Tibial nerve (tissue), 4 donors: Measurements from ENCODE around the gene CIROP. TPM values are rescaled to one million over a fixed set of nuclear protein-coding genes. Genes with fewer than 3 reads are reported as not detected.

Source experiments
- DNase-seq, 2 donors: peaks; one replicate each; pipeline ENCODE4 v3.0.0-alpha.2; 2019; ENCODE audit warnings: low spot score in 2 of 2
- H3K27ac ChIP-seq, 4 donors: fragments of 200-600 bp; sonication (generic) in 3 of 4; one replicate each; pipeline ENCODE4 v1.5.1; 2017 to 2019; ENCODE audit warnings: mild to moderate bottlenecking in 1 of 4
- H3K27me3 ChIP-seq, 2 donors: fragments of 200-600 bp; sonication (generic) in 1 of 2; one replicate each; pipeline versions ENCODE4 v1.5.1 to v1.6.0; 2017 to 2019
- H3K36me3 ChIP-seq, 3 donors: fragments of 200-600 bp; sonication (generic); one replicate each; pipeline ENCODE4 v1.5.1; 2018 to 2019
- H3K4me1 ChIP-seq, 4 donors: fragments of 200-600 bp; sonication (generic) in 3 of 4; one replicate each; pipeline ENCODE4 v1.5.1; 2017 to 2019
- H3K4me3 ChIP-seq, 4 donors: fragments of 200-600 bp; sonication (generic) in 3 of 4; one replicate each; pipeline ENCODE4 v1.5.1; 2017 to 2019; ENCODE audit warnings: mild to moderate bottlenecking in 1 of 4, moderate library complexity in 1 of 4
- H3K9me3 ChIP-seq, 4 donors: fragments of 200-600 bp; sonication (generic) in 3 of 4; one replicate each; pipeline ENCODE4 v1.5.1; 2017 to 2019
- CTCF ChIP-seq, 5 experiments: fragments of 200-600 bp in 3 of 5; fragments of 450-650 bp in 2 of 5; sonication (generic) in 3 of 5; IDR thresholded peaks; one replicate each; pipeline ENCODE4 v1.5.1; 2016 to 2019; ENCODE audit warnings: antibody characterized with exemption in 5 of 5, mild to moderate bottlenecking in 3 of 5, moderate library complexity in 2 of 5
- EP300 ChIP-seq, 2 donors: sonication (generic); formaldehyde crosslinking; IDR thresholded peaks; one replicate each; pipeline ENCODE4 v1.6.1; 2017; ENCODE audit warnings: antibody characterized with exemption in 2 of 2, mild to moderate bottlenecking in 1 of 2
- POLR2A ChIP-seq, 2 donors: fragments of 450-650 bp; IDR thresholded peaks; one replicate each; pipeline ENCODE4 v1.6.1; 2017; ENCODE audit warnings: antibody characterized with exemption in 2 of 2, mild to moderate bottlenecking in 2 of 2, moderate library complexity in 2 of 2
- WGBS, 2 donors: methylation state at CpG; one replicate each; pipeline ENCODE4 v1.1.5; 2018; 5-methylcytosine and 5-hydroxymethylcytosine counted together
- total RNA-seq, 4 donors: library from RNA; depleted of rRNA; stranded (reverse); fragments of >200 nt; gene quantifications; one replicate each; pipeline ENCODE4 v1.1.0, GENCODE V29; 2016

CIROP gene
- total RNA-seq, 4 donors from 2014 or later = not detected

- Histone ChIP-seq H3K4me3 (peak within 1 kb of the TSS; percentile 52 to 83 (median 58)), H3K9me3 (no peaks in the 10 kb centered on the region), H3K4me1 (peaks cover 0 to 27% (median 8%) of the 10 kb centered on the region in 4 donors), H3K27me3 (no peaks in the 10 kb centered on the region), H3K36me3 (peaks cover 0 to 36% (median 15%) of the 10 kb centered on the region in 3 donors), H3K27ac (peak within 1 kb of the TSS; percentile 17 to 77 (median 46))
- peak; percentile 40 to 48 for DNase-seq
- WGBS, 2 donors = 5 to 6% methylated on average over 19 to 23 of the region's 73 CpGs
- no peak for TF ChIP-seq POLR2A (IDR thresholded peaks at IDR 0.05)
- no peak for TF ChIP-seq EP300 (IDR thresholded peaks at IDR 0.05)
- no peak for TF ChIP-seq CTCF (IDR thresholded peaks at IDR 0.05)
Measured at GRCh38 chr14:23056956-23057756, 47.6 kb downstream of the CIROP start, which contains the start of gene CDH24. Gene CDH24, minus strand, starts transcription at chr14:23057520. Its CDS starts 1,787 bp downstream, at chr14:23055733.

- peaks cover 0 to 28% (median 15%) of the 10 kb centered on the region in 3 donors for H3K36me3 ChIP-seq
- peaks cover 0 to 23% (median 7%) of the 10 kb centered on the region in 4 donors for H3K4me1 ChIP-seq
- peak overlapping the region in 1 of 4 donors; percentile 6 for H3K27ac ChIP-seq
- TF ChIP-seq POLR2A (IDR thresholded peaks at IDR 0.05) = no peak
- TF ChIP-seq CTCF (IDR thresholded peaks at IDR 0.05) = peak; percentile 44 to 67 (median 54)
- TF ChIP-seq EP300 (IDR thresholded peaks at IDR 0.05) = no peak
- H3K9me3 ChIP-seq = no peaks in the 10 kb centered on the region
- H3K27me3 ChIP-seq = no peaks in the 10 kb centered on the region
- peak in 1 of 2 donors; percentile 31 for DNase-seq
- H3K4me3 ChIP-seq = peak overlapping the region in 2 of 4 donors; percentile 2 to 83
- WGBS, 2 donors = 11 to 14% methylated on average over 17 of the region's 17 CpGs
Measured at GRCh38 chr14:23056145-23056955, 48.4 kb downstream of the CIROP start.

GRCh38 chr14:23055621-23056144, 49.1 kb downstream of the CIROP start:
- no peak overlapping the region for H3K4me3 ChIP-seq
- no peak overlapping the region for H3K27ac ChIP-seq
- WGBS, 2 donors = 63 to 80% methylated on average over 4 to 5 of the region's 6 CpGs
- no peaks in the 10 kb centered on the region for H3K27me3 ChIP-seq
- H3K36me3 ChIP-seq = peaks cover 0 to 22% (median 9%) of the 10 kb centered on the region in 3 donors
- no peak for DNase-seq
- no peak for TF ChIP-seq POLR2A (IDR thresholded peaks at IDR 0.05)
- no peak for TF ChIP-seq EP300 (IDR thresholded peaks at IDR 0.05)
- TF ChIP-seq CTCF (IDR thresholded peaks at IDR 0.05) = no peak
- peaks cover 0 to 23% (median 7%) of the 10 kb centered on the region in 4 donors for H3K4me1 ChIP-seq
- H3K9me3 ChIP-seq = no peaks in the 10 kb centered on the region

- Histone ChIP-seq H3K9me3 (no peaks in the 10 kb centered on the region), H3K36me3 (peaks cover 0 to 16% (median 5%) of the 10 kb centered on the region in 3 donors), H3K4me1 (peaks cover 0 to 23% (median 7%) of the 10 kb centered on the region in 4 donors), H3K27ac (no peak overlapping the region), H3K27me3 (no peaks in the 10 kb centered on the region), H3K4me3 (no peak overlapping the region)
- no peak for TF ChIP-seq EP300 (IDR thresholded peaks at IDR 0.05)
- no peak for TF ChIP-seq CTCF (IDR thresholded peaks at IDR 0.05)
- no peak for TF ChIP-seq POLR2A (IDR thresholded peaks at IDR 0.05)
- 94 to 97% methylated on average over 12 of the region's 12 CpGs for WGBS, 2 donors
- DNase-seq = no peak
Measured at GRCh38 chr14:23055147-23055550, 49.6 kb downstream of the CIROP start.
